Measurements from ENCODE around the gene TSC22D2.
"Not testable (repeated sequence)": the region's sequence is repeated elsewhere in the genome, so short reads cannot be mapped to it uniquely, and the experiment has no call there.

Gene TSC22D2

GRCh38 chr3:150462108-150462507, 54.0 kb downstream of the TSC22D2 start:
- no peak for TF ChIP-seq CTCF (IDR thresholded peaks at IDR 0.05; ENCODE audit: low read length, missing control alignments)
- no peak for DNase-seq (ENCODE audit: low read depth)

GRCh38 chr3:150464684-150465083, 56.6 kb downstream of the TSC22D2 start:
- H3K4me3 ChIP-seq (replicated peaks; ENCODE audit: low read depth, low read length), result no peak overlapping the region
- no peak for TF ChIP-seq CTCF (IDR thresholded peaks at IDR 0.05; ENCODE audit: low read length, missing control alignments)
- DNase-seq (ENCODE audit: low read depth), result no peak

More at GRCh38 chr3:150462108-150462507, 54.0 kb downstream of the TSC22D2 start:
- H3K4me3 ChIP-seq (replicated peaks; ENCODE audit: low read depth, low read length), result no peak overlapping the region

DNA sequence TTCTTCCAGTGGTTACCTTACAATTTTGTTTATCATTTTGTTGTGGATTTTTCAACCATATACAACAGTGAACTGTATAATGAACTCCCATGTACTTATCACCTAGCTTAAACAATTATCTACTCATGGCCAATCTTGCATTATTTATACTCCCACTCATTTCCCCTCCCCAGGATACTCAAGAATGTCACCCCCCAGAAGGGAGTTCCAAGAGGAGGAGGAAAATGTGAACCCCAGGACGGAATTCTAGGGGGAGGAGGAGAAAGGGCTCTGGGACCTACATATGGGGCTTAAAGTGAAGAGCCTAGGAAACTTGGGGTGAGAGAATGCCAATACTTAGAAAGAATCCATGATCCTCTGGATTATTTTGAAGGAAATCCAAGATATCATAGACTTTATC, 59.3 kb downstream of the TSC22D2 start:
- no peak for TF ChIP-seq CTCF (IDR thresholded peaks at IDR 0.05; ENCODE audit: low read length, missing control alignments)
- no peak overlapping the region for H3K4me3 ChIP-seq (replicated peaks; ENCODE audit: low read depth, low read length)
- no peak for DNase-seq (ENCODE audit: low read depth)

- no peak overlapping the region for H3K4me3 ChIP-seq (replicated peaks; ENCODE audit: low read depth, low read length)
- TF ChIP-seq CTCF (IDR thresholded peaks at IDR 0.05; ENCODE audit: low read length, missing control alignments), result no peak
- DNase-seq (ENCODE audit: low read depth), result peak; percentile 96
Measured at GRCh38 chr3:150469031-150469930, 61.2 kb downstream of the TSC22D2 start.

- no peak for DNase-seq (ENCODE audit: low read depth)
- no peak overlapping the region for H3K4me3 ChIP-seq (replicated peaks; ENCODE audit: low read depth, low read length)
Measured at GRCh38 chr3:150469931-150470740, 62.0 kb downstream of the TSC22D2 start.

GRCh38 chr3:150472421-150472820, 64.3 kb downstream of the TSC22D2 start:
- DNase-seq (ENCODE audit: low read depth), result no peak
- TF ChIP-seq CTCF (IDR thresholded peaks at IDR 0.05; ENCODE audit: low read length, missing control alignments), result no peak
- H3K4me3 ChIP-seq (replicated peaks; ENCODE audit: low read depth, low read length), result no peak overlapping the region

More at GRCh38 chr3:150469931-150470740, 62.0 kb downstream of the TSC22D2 start:
- TF ChIP-seq CTCF (IDR thresholded peaks at IDR 0.05; ENCODE audit: low read length, missing control alignments), result no peak

DNA sequence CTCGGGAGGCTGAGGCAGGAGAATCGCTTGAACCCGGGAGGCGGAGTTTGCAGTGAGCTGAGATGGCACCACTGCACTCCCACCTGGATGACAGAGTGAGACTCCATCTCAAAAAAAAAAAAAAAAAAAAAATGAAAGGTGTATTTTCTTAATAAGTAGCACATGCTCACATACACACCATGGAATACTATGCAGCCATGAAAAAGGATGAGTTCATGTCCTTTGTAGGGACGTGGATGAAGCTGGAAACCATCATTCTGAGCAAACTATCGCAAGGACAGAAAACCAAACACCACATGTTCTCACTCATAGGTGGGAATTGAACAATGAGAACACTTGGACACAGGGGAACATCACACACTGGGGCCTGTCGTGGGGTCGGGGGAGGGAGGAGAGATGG, 65.1 kb downstream of the TSC22D2 start:
- not testable (repeated sequence) for DNase-seq (ENCODE audit: low read depth); H3K4me3 ChIP-seq (replicated peaks; ENCODE audit: low read depth, low read length)
